HS-27A (cell line): ENCODE measurements around the gene EPHA3.
A peak's percentile ranks its signal among the peaks of the same experiment; 100 is the strongest.

Experiments used
- DNase-seq: peaks from one replicate; pipeline ENCODE4 v3.0.0-alpha.2; 2012; ENCODE audit warnings: low read depth, missing footprints

EPHA3 gene

DNA sequence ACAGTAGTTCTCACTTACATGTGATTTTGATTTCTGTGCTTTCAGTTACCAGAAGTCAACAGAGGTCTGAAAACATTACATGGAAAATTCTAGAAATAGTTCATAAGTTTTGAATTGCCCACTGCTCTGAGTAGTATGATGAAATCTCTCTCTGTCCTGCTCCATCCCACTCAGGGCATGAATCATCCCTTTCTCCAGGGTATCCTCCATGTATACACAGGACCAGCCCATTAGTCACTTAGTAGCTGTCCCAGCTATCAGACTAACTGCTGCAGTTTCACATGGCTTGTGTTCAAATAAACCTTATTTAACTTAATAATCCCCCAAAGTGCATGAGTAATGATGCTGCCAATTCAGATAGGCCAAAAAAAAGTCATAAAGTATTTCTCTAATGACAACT lies 38.6 kb downstream of the EPHA3 start:
- peak; percentile 46 for DNase-seq

DNA sequence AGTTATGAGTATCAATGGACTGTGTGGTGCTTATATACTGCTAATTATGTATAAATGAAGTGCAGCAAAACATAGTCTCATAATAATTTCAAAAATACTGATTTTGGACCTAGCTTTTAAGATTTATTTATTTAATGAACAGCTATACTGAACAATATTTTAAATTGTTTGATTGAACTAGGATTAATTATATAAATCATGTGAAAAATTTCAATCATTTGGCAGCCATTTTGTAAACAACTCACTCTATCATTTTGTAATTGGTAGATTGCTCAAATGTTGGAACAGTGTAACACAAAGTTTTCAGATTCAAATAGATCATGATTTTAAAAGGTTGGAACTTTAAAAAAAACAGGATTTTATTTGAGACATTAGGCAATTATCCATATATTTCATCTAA lies 47.0 kb downstream of the EPHA3 start:
- no peak for DNase-seq

DNA sequence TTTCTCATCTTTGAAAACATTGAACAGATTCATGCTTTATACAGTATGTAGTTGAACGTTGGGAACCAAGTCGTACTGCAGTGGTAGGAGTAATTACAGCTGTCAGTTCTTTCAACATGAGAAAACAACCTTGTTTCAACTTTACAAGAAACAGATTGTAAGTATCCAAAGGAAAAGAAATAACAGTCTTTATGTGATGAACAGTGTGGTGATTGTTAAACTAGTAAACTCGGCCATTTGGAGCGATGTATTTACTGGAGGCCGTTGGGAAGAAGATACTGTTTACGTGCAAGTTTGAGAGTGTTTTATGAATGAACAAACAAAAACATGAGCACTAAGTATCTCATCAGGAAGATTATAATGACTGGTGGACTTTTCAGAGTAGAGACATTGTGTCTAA lies 48.4 kb downstream of the EPHA3 start:
- DNase-seq, result no peak

- no peak for DNase-seq
These were observed 50.2 kb downstream of the EPHA3 start for GRCh38 chr3:89157575-89157974.

- DNase-seq, result no peak
These were observed 52.2 kb downstream of the EPHA3 start for GRCh38 chr3:89159605-89160004.

- DNase-seq, result no peak
These were observed 57.4 kb downstream of the EPHA3 start for GRCh38 chr3:89164774-89165173.

- no peak for DNase-seq
These were observed 58.3 kb downstream of the EPHA3 start for GRCh38 chr3:89165636-89166263.

DNA sequence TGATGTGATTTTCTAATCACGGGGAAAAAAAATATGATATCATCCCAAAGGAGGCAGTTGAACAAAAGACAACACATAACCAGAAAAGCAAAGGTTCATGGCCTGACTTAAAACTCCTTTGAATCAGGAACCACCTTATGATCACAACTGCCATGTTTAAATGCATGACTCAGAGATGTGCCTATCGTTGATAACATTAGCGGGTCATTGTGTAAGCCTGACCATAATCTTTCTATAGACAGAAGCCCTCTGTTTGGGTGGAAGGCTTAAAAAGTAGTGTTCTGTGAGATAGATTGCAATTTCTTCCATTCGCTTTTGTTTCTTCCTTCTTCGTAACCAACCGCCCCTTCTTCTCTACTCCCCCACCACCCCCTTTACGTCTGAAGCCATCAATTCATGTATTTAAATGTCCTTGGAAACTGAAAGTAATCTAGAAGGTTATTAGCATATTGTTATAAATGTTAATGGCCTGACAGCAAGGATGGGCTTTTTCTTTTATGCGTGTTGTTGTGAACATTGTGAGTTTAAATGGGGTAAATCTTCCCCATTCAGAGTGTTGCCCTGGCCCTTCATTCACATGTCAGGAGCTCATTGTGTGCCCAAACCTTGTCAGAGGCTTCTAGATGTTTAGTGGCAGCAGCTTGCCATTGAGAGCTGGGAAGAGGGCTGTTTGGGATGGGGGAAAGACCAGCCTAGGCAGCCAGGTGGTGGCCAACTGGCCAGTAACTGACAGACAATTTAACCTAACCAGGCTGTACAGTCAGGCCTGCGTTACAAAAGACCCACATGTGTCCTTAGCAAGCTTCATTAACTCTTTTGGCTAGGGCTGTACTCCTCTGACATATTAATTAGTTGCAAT lies 64.5 kb downstream of the EPHA3 start:
- no peak for DNase-seq

GRCh38 chr3:89173546-89173945 lies 66.1 kb downstream of the EPHA3 start:
- no peak for DNase-seq

DNA sequence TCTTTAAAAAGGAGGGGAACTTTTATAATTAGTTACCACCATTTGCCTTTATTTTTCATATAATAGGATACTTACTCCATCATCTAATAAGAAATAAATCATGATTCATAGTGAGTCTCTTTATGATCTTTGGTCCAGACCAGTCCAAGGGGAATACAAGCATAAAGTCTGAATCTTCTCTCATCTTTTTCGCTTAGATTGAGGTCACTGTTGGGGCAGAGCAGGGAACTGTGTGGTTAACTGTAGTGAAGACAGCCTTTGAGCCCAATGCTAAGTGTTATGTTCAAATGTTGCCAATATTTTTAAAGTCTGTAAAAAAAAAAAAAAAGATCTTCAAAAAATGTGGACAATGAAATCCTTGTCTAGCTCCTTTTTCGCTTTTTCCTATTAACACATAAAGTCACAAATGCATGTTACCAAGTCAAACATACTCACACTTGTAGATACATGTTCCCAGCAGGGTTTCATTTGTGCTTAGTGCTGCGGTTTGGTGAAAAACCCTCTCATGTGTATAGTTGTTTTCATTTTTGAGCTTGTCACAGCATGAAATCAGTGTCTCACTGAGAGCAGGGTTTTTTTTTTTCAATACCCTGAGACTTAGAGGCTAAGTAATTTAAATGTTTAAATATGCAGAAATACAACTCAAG lies 72.1 kb downstream of the EPHA3 start:
- DNase-seq, result no peak

- no peak for DNase-seq
These were observed 72.9 kb downstream of the EPHA3 start for GRCh38 chr3:89180334-89180733.

DNA sequence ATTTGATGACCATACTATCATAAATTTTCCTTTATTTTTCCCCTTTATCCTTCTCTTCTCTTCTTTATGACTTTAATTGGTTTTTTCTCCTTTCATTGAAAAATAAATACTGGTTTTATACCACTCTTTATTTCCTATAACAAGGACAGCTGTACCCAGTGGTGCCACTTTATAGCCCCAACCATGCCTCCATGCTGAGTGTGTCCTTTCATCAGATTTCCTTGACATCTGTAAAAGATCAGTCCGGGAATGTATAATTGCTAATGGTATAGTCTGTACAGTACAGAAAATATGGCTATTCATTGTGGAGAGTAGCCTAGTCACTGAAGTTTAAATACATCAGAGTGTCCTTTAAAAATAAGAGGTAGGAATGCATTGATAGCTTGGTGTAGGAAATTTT lies 74.6 kb downstream of the EPHA3 start:
- DNase-seq, result no peak

DNA sequence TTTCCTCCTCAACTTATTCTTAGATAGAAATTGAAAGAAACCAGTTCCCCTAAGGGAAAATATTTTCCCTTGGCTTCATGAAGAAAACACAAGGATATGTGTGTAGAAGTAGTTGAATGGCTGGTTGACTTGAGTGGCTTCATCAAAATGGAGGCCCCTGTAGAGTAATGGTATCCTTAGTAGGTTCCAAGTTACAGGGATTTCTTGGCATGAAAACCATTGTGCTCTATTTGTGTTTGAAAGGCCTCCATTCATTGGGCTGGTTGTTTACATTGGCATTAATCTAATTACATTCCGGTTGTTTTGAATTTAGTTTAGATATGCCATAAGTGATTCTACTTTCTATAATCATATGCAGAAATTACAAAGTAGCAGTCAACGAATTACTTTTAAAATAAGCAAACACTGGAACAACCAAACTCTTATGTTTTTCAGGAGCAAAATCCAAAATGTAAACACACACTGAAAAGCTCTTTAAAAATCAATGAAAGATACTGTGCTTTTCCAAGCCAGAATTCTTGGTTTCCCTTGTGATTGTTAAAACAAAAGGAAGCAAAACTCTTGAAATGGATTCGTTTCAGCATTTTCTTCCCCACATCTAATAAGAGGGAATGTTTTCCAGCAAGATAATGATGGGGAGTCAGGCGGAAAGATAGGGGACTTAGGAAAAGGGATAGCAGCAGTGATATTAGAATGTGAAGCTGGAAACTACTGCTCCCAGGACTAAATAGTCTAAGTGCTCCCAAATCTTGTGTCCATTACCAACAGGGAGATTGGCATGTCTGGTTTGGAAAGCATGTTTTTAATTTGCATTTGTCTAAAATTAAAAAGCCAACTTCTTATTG lies 77.0 kb downstream of the EPHA3 start:
- no peak for DNase-seq

DNA sequence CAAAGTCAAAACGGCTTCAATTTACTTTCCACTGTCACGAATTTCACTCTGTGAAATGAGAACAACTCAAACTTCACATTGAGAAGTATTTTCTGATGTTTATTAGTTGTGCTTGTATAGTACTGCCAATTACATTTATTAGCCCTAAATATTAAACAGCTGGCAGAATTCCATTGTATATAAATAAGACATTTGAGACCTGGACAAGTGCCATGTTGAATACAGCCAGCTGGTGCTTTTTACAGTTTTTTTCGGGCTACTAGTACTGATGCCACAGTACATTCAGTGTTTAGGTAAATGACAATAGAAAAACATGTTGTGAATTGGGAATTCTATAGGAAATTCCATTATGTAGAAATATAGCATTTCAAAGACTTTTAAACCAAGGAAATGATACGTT lies 79.0 kb downstream of the EPHA3 start:
- DNase-seq, result no peak

DNA sequence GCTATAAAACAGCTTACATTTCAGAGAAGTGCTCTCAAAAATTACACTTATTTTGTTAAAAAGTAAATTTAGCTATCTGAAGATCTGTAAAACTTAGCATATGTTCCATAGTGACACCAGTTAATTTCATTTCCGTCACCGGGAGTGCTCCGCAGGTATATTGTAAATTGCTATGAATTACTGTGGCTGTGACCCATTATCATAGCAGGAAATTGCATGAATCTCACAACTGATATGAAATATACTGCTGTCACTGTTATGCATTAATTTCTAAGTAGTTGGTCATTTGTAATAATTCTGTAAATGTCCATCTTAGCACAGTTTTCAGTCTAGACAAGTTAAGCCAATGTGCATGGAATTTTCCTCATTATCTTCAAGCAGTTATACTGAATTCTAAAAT lies 91.2 kb downstream of the EPHA3 start:
- no peak for DNase-seq

DNA sequence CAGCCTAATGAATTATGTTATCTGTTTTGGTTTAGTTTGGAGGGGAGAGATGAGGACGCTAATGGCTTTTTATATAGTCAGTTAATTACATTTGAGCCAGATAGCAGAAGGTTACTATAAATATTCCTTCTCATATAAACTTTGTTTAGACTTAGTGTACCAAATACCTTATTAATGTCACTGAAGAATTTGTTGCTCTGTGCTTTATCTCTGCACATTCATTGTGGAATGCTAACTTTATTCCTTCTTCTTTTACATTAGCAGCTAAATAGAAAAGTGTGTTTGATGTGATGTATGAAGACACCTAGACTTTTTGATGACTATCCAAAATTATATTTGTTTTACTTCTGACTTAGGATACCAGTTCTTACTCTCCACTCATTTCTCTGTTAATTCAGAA lies 105.2 kb downstream of the EPHA3 start:
- no peak for DNase-seq

DNA sequence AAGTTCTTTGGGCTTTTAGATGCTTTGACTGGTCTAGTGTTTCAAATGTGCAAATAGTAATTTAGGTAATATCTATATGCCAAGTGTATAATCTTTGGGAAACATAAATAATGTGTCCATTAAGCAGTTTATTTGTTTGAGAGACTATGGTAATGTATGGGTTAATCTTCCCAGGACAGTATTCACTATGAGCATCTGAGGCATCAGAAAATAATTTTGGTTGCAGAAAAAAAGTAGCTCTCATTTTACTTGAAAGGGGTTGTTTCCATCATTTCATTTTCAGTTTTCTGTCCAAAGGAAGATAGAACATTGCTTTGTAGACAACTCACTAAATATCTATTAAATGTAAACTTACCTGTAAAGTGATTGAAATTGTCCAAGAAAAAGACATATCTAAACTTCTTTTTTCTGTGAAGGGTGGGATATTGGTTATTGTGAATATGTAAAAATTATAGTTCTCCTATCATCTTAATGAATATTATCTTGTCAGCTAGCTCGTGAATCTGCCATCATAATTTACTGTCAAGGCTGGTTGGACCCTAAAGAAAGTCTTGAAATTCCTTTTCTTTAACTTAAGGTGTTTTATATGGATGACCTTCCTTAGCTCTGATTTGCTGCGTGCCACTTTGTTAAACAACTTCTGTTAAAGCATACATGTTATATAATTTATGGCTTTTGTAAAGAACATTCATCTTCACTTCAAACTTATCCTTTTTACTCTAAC lies 108.8 kb downstream of the EPHA3 start:
- no peak for DNase-seq

DNA sequence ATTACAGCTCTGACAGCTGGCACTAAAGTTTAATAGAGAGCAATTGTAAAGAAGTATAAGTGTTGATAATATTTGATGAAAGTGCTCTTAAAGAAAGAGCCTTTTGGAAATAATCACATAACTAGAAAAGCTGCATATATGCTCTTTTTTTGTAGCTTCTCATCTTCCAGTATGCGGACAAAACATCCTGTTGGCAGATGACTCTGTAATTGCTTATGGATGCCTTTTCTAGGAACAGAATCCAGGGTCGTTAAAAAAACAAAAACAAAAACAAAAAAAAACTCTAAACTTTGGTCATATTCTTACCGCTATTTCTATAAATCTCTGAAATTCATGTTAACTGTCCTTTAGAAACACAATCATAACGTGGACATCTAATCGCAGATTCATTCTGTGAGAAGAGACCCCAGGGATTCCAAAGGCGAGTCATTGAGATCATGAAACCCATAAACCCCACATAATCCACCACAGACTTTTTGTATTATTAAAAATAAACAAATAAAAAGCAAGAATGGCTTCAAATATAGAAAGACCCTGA lies 109.8 kb downstream of the EPHA3 start:
- no peak for DNase-seq

GRCh38 chr3:89221924-89222323 lies 114.5 kb downstream of the EPHA3 start:
- DNase-seq, result no peak

DNA sequence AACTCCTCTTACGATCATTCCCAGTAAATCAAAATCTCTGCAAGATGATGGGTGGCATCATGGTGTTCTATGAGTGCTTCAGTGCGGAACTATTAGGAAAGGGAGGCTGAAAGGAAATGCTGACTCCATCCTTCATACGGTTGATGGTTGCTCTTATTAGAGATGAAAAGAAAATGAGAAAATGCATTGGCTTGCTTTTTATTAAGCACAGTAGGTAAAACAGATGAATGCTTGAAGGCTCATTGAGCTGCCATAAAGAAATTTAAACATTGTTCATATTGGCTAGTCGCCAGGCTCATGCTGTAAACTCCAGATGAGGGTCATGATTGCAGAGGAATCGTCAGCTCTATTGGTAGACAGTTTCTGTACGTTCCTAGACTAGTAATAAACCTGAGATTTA lies 115.8 kb downstream of the EPHA3 start:
- no peak for DNase-seq

GRCh38 chr3:89227218-89227617 lies 119.8 kb downstream of the EPHA3 start:
- peak; percentile 29 for DNase-seq
